Lung (tissue), 12 donors: Measurements from ENCODE around the gene DYNLL2. TPM values are rescaled to one million over a fixed set of nuclear protein-coding genes. Genes with fewer than 3 reads are reported as not detected.

Experiments used
- ATAC-seq: fragments of 200-7000 bp; cut with Tn5 transposase; one replicate; pipeline ENCODE4 v1.9.1; 2020; ENCODE audit warnings: moderate number of reproducible peaks; ENCODE audit not compliant: insufficient read depth, low FRiP score
- DNase-seq, 3 donors: peaks; one replicate each; pipeline ENCODE4 v3.0.0-alpha.2; 2013 to 2017
- H3K27ac ChIP-seq, 2 donors: one replicate each; pipeline ENCODE4 v1.5.1; 2013; ENCODE audit warnings: mild to moderate bottlenecking in 2 of 2, moderate library complexity in 2 of 2, control low read depth in 1 of 2, inconsistent platforms in 1 of 2, low read depth in 1 of 2, low read length in 1 of 2
- H3K27me3 ChIP-seq, 3 donors: one replicate each; pipeline ENCODE4 v1.5.1; 2013; ENCODE audit warnings: low read length in 2 of 3; ENCODE audit not compliant: control insufficient read depth in 3 of 3, insufficient read depth in 3 of 3
- H3K36me3 ChIP-seq, 4 donors: one replicate each; pipeline ENCODE4 v1.5.1; 2013; ENCODE audit warnings: low read length in 4 of 4, mild to moderate bottlenecking in 1 of 4, moderate library complexity in 1 of 4; ENCODE audit not compliant: control insufficient read depth in 4 of 4, insufficient read depth in 4 of 4
- H3K4me1 ChIP-seq, 5 donors: one replicate each; pipeline ENCODE4 v1.5.1; 2013; ENCODE audit warnings: low read length in 5 of 5, mild to moderate bottlenecking in 2 of 5, moderate library complexity in 1 of 5; ENCODE audit not compliant: control insufficient read depth in 5 of 5, insufficient read depth in 5 of 5
- H3K4me3 ChIP-seq: one replicate; pipeline ENCODE4 v1.5.1; 2013; ENCODE audit warnings: mild to moderate bottlenecking, control low read depth, moderate library complexity
- H3K9ac ChIP-seq, 2 donors: one replicate each; pipeline ENCODE4 v1.5.1; 2013; ENCODE audit warnings: low read length in 2 of 2, control low read depth in 1 of 2; ENCODE audit not compliant: insufficient read depth in 1 of 2
- H3K9me3 ChIP-seq, 4 donors: one replicate each; pipeline ENCODE4 v1.5.1; 2013; ENCODE audit warnings: low read length in 3 of 4, mild to moderate bottlenecking in 1 of 4, moderate library complexity in 1 of 4; ENCODE audit not compliant: control insufficient read depth in 4 of 4, insufficient read depth in 3 of 4
- WGBS, 2 donors: extraction: QIAGEN DNeasy Blood & Tissue Kit; methylation state at CpG; one replicate each; pipeline ENCODE4 v1.1.7; 2013; 5-methylcytosine and 5-hydroxymethylcytosine counted together
- polyA plus RNA-seq, 2 donors: library from polyadenylated mRNA; stranded (reverse); fragments of 200-250 nt; gene quantifications; one replicate each; pipeline ENCODE4 v1.2.1, GENCODE V29; 2013
- total RNA-seq, 2 donors: library from RNA; depleted of rRNA in 1 of 2; stranded (reverse); fragments of >200 nt in 1 of 2; gene quantifications; one replicate each; pipeline ENCODE4 v1.2.1, GENCODE V29; 2014 to 2021
- TF ChIP-seq, protein P1 (sequence below): IDR thresholded peaks from 2 replicates; pipeline ENCODE4 v1.5.1; 2012; ENCODE audit warnings: mild to moderate bottlenecking; ENCODE audit errors: control extremely low read depth, extremely low read depth
- donor health status: control.
- donor health status: control.
- donor health status: Bipolar disorder and iron deficiency.
- donor health status: healthy.
- donor health status: DM: yes; HTN: yes; CAD: no.

The DYNLL2 gene
- total and polyA plus RNA-seq, 4 donors, result 21.8 to 36.5 (median 26.6) TPM

DNA sequence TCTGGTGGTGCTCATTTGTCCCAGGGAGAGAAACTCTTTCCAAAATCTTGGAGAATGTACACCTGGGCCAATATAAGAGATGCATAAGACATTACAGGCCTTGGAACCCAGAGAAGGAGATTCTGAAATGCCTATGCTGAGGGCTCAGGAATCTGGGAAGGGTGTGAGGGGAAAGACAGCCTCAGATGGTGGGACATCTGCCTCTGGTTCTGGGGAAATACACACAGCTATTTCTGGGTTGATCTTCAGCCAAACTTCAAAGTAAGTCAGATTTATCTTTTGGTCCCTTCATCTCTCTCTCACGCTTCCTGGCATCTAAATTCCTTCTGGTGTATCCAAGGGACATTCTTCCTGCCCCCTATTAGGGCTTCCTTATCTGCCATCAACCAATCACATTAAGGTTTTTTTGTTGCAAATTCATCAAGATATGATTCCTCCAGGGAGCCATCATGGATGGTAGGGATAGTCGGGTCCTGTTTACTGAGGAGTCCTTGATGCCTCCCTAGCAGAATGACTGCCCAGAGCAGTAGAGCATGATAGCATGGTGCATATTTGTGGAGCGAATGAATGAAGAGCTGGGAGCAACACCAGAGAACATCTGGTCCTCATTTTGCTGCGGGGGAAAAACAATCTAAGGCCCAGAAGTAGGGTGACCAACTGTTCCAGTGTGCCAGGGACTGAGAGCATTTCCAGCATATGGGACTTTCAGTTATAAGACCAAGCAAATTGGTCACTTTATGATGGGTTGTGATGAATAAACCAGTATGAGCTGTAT, 35.7 kb upstream of the DYNLL2 start:
- ATAC-seq, result no peak
- no peak overlapping the region for H3K4me3 ChIP-seq
- H3K27ac ChIP-seq, result no peak overlapping the region
- TF ChIP-seq, protein P1, sequence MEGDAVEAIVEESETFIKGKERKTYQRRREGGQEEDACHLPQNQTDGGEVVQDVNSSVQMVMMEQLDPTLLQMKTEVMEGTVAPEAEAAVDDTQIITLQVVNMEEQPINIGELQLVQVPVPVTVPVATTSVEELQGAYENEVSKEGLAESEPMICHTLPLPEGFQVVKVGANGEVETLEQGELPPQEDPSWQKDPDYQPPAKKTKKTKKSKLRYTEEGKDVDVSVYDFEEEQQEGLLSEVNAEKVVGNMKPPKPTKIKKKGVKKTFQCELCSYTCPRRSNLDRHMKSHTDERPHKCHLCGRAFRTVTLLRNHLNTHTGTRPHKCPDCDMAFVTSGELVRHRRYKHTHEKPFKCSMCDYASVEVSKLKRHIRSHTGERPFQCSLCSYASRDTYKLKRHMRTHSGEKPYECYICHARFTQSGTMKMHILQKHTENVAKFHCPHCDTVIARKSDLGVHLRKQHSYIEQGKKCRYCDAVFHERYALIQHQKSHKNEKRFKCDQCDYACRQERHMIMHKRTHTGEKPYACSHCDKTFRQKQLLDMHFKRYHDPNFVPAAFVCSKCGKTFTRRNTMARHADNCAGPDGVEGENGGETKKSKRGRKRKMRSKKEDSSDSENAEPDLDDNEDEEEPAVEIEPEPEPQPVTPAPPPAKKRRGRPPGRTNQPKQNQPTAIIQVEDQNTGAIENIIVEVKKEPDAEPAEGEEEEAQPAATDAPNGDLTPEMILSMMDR, result no peak
- no peak overlapping the region for H3K9ac ChIP-seq
- H3K9me3 ChIP-seq, result no peaks in the 10 kb centered on the region
- WGBS, 2 donors, result 76 to 81% methylated on average over 4 of the region's 4 CpGs
- no peak for DNase-seq
- H3K36me3 ChIP-seq, result no peaks in the 10 kb centered on the region
- H3K27me3 ChIP-seq, result no peaks in the 10 kb centered on the region
- no peaks in the 10 kb centered on the region for H3K4me1 ChIP-seq

DNA sequence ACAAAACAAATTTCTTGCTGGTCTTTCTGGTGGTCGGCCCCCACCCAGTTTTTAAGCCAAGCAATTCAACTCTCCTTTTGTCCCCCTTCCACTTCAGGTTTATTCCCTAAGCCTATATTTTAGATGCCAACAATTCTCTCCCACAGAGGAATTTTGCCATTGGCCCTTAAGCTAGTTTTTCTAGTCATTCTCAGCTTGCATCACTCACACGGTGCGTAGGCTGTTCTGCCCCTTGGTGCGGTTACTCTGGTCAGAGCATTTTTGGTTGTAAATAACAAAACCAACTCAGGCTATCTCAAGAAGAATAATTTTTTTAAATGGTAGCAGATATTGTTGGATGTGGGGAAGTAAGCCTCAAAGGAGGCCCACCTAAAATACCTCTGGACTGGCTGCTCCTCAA, 33.7 kb upstream of the DYNLL2 start:
- Histone ChIP-seq H3K27me3 (no peaks in the 10 kb centered on the region), H3K27ac (no peak overlapping the region), H3K36me3 (no peaks in the 10 kb centered on the region), H3K4me1 (no peaks in the 10 kb centered on the region), H3K9ac (no peak overlapping the region), H3K4me3 (no peak overlapping the region), H3K9me3 (no peaks in the 10 kb centered on the region)
- WGBS, 2 donors, result 92 to 95% methylated on average over 4 of the region's 4 CpGs
- no peak for DNase-seq
- no peak for ATAC-seq
- TF ChIP-seq, protein P1, result no peak

DNA sequence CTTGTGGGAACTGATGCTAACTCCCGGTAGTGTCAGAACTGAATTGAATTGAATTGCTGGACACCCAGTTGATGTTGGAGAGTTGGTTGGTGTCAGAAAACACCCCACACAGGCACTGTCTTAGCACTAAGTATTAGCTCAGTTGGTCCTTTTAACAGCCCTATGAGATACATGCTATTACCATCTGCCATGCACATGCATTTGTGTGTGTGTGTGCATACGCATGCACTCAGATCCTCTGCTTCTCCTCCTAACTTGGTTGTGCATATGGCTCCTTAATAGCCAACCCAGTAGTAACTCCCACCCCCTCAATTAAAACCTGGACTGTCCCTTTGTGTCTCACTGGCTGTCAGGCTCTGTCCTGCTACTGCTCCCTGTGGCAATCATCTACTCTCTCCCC, 32.3 kb upstream of the DYNLL2 start:
- no peak overlapping the region for H3K27ac ChIP-seq
- WGBS, 2 donors, result 97 to 100% methylated on average over 2 of the region's 2 CpGs
- H3K4me3 ChIP-seq, result no peak overlapping the region
- H3K9me3 ChIP-seq, result no peaks in the 10 kb centered on the region
- H3K4me1 ChIP-seq, result no peaks in the 10 kb centered on the region
- H3K27me3 ChIP-seq, result no peaks in the 10 kb centered on the region
- H3K36me3 ChIP-seq, result no peaks in the 10 kb centered on the region
- ATAC-seq (no peak), DNase-seq (no peak)
- H3K9ac ChIP-seq, result no peak overlapping the region
- TF ChIP-seq, protein P1, result no peak

DNA sequence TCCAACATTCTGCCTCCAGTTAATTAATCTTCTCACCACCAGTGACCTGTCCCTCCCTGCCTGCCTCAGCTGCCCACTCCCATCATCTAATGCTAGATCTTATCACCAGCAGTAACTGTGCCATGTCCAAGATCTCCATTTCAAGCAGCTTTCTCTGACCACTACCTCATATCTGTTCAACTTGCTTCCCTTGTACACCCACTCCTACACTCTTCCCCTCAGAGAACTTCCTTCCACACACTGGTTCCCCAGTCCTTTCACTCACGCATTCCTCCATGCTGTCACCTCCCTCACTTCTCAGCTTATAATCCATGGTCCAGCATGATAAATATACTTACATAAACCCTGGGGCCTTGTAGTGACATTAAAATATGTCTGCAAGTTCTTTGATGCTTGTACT, 31.8 kb upstream of the DYNLL2 start:
- H3K27ac ChIP-seq, result no peak overlapping the region
- H3K4me3 ChIP-seq, result no peak overlapping the region
- H3K36me3 ChIP-seq, result no peaks in the 10 kb centered on the region
- ATAC-seq, result no peak
- WGBS, 2 donors, result 82 to 83% methylated on average over 1 of the region's 1 CpG
- no peaks in the 10 kb centered on the region for H3K4me1 ChIP-seq
- H3K9ac ChIP-seq, result no peak overlapping the region
- DNase-seq, result no peak
- H3K27me3 ChIP-seq, result no peaks in the 10 kb centered on the region
- TF ChIP-seq, protein P1, result no peak
- no peaks in the 10 kb centered on the region for H3K9me3 ChIP-seq
